ENCODE data around the gene KRTAP5-7.

DNA sequence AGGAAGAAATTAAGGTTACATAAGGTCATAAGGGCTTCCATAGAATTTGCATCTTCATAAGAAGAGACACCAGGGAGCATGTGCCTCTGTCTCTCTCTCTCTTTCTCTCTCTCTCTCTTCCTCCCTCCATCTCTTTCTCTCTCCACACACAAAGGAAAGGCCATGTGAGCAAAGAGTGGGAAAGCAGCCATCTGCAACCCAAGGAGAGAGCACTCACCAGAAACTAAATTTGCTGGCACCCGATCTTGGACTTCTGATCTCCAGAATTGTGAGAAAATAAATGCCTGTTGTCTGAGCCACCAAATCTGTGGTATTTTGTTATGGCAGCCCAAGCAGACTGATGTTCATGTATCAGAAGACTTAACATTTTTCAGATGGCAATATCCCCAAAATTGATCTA, 31.9 kb downstream of the KRTAP5-7 start:
- TF ChIP-seq, protein P1, sequence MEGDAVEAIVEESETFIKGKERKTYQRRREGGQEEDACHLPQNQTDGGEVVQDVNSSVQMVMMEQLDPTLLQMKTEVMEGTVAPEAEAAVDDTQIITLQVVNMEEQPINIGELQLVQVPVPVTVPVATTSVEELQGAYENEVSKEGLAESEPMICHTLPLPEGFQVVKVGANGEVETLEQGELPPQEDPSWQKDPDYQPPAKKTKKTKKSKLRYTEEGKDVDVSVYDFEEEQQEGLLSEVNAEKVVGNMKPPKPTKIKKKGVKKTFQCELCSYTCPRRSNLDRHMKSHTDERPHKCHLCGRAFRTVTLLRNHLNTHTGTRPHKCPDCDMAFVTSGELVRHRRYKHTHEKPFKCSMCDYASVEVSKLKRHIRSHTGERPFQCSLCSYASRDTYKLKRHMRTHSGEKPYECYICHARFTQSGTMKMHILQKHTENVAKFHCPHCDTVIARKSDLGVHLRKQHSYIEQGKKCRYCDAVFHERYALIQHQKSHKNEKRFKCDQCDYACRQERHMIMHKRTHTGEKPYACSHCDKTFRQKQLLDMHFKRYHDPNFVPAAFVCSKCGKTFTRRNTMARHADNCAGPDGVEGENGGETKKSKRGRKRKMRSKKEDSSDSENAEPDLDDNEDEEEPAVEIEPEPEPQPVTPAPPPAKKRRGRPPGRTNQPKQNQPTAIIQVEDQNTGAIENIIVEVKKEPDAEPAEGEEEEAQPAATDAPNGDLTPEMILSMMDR (IDR thresholded peaks at IDR 0.05) = no peak
- no peak for TF ChIP-seq EZH2 (IDR thresholded peaks at IDR 0.05)
- no peak for TF ChIP-seq EZH2phosphoT487 (IDR thresholded peaks at IDR 0.05)
